Measurements from ENCODE around the gene ZFP69. TPM values are rescaled to one million over a fixed set of nuclear protein-coding genes. Genes with fewer than 3 reads are reported as not detected.

ZFP69 gene
- total and polyA plus RNA-seq, 4 donors: 0.96 to 1.9 (median 1.2) TPM

DNA sequence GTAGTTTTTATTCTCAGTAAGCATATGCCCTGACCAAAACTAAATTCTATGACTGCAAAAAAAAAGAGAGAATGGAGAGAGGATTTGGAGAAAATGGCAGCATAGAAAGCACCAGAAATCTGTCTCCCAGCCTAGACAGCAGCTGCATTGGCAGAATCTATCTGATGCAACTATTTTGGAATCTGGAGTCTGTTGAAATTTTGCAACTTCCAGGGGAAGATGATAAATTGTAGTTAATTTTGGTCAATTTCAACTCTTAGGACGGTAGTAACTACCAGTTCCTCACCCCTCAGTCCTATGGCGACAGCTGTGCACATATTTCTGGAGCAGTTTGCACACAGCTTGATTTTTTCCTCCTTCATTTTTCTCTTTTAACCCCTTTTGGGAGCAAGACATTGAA is 42.4 kb downstream of the ZFP69 start:
- Histone ChIP-seq H3K27ac (ENCODE audit: low read depth in 1 of 2, low read length in 2 of 2) (no peak overlapping the region), H3K4me3 (ENCODE audit: low read depth in 1 of 3, low read length in 3 of 3) (peak overlapping the region in 1 of 3 donors; percentile 20), H3K27me3 (ENCODE audit: control insufficient read depth in 4 of 4, insufficient read depth in 4 of 4, low read length in 3 of 4) (no peaks in the 10 kb centered on the region), H3K9ac (ENCODE audit: low read depth in 1 of 2, low read length in 2 of 2) (no peak overlapping the region), H3K36me3 (ENCODE audit: control insufficient read depth in 4 of 4, insufficient read depth in 3 of 4, low read depth in 1 of 4, low read length in 3 of 4) (peaks cover 3 to 17% (median 11%) of the 10 kb centered on the region in 4 donors), H3K9me3 (ENCODE audit: control insufficient read depth in 4 of 4, low read length in 3 of 4) (peaks cover 14 to 33% (median 17%) of the 10 kb centered on the region in 4 donors), H3K4me1 (ENCODE audit: control insufficient read depth in 4 of 4, insufficient read depth in 4 of 4, low read length in 3 of 4) (no peaks in the 10 kb centered on the region)
- TF ChIP-seq FOXA2 (IDR thresholded peaks at IDR 0.05): no peak
- no peak for TF ChIP-seq JUND (IDR thresholded peaks at IDR 0.05)
- no peak for TF ChIP-seq YY1 (IDR thresholded peaks at IDR 0.05)
- TF ChIP-seq EGR1 (IDR thresholded peaks at IDR 0.05; ENCODE audit: low read depth in 2 of 2): no peak
- TF ChIP-seq TAF1 (conservative IDR thresholded peaks at IDR 0.05): no peak
- TF ChIP-seq RAD21 (IDR thresholded peaks at IDR 0.05): no peak
- TF ChIP-seq, protein P1, sequence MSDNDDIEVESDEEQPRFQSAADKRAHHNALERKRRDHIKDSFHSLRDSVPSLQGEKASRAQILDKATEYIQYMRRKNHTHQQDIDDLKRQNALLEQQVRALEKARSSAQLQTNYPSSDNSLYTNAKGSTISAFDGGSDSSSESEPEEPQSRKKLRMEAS (IDR thresholded peaks at IDR 0.05): no peak
- TF ChIP-seq FOXA1 (IDR thresholded peaks at IDR 0.05): no peak
- no peak for TF ChIP-seq RXRA (IDR thresholded peaks at IDR 0.05)
- no peak for TF ChIP-seq GABPA (IDR thresholded peaks at IDR 0.05 in 1 of 2, conservative IDR thresholded peaks at IDR 0.05 in 1 of 2)
- TF ChIP-seq, protein P2, sequence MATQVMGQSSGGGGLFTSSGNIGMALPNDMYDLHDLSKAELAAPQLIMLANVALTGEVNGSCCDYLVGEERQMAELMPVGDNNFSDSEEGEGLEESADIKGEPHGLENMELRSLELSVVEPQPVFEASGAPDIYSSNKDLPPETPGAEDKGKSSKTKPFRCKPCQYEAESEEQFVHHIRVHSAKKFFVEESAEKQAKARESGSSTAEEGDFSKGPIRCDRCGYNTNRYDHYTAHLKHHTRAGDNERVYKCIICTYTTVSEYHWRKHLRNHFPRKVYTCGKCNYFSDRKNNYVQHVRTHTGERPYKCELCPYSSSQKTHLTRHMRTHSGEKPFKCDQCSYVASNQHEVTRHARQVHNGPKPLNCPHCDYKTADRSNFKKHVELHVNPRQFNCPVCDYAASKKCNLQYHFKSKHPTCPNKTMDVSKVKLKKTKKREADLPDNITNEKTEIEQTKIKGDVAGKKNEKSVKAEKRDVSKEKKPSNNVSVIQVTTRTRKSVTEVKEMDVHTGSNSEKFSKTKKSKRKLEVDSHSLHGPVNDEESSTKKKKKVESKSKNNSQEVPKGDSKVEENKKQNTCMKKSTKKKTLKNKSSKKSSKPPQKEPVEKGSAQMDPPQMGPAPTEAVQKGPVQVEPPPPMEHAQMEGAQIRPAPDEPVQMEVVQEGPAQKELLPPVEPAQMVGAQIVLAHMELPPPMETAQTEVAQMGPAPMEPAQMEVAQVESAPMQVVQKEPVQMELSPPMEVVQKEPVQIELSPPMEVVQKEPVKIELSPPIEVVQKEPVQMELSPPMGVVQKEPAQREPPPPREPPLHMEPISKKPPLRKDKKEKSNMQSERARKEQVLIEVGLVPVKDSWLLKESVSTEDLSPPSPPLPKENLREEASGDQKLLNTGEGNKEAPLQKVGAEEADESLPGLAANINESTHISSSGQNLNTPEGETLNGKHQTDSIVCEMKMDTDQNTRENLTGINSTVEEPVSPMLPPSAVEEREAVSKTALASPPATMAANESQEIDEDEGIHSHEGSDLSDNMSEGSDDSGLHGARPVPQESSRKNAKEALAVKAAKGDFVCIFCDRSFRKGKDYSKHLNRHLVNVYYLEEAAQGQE (IDR thresholded peaks at IDR 0.05): no peak
- TF ChIP-seq, protein P3, sequence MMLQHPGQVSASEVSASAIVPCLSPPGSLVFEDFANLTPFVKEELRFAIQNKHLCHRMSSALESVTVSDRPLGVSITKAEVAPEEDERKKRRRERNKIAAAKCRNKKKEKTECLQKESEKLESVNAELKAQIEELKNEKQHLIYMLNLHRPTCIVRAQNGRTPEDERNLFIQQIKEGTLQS (IDR thresholded peaks at IDR 0.05): no peak
- TF ChIP-seq HNF4G (IDR thresholded peaks at IDR 0.05): no peak
- no peak for TF ChIP-seq HNF4A (conservative IDR thresholded peaks at IDR 0.05)
- TF ChIP-seq NR2F2 (IDR thresholded peaks at IDR 0.05): no peak
- TF ChIP-seq, protein P4, sequence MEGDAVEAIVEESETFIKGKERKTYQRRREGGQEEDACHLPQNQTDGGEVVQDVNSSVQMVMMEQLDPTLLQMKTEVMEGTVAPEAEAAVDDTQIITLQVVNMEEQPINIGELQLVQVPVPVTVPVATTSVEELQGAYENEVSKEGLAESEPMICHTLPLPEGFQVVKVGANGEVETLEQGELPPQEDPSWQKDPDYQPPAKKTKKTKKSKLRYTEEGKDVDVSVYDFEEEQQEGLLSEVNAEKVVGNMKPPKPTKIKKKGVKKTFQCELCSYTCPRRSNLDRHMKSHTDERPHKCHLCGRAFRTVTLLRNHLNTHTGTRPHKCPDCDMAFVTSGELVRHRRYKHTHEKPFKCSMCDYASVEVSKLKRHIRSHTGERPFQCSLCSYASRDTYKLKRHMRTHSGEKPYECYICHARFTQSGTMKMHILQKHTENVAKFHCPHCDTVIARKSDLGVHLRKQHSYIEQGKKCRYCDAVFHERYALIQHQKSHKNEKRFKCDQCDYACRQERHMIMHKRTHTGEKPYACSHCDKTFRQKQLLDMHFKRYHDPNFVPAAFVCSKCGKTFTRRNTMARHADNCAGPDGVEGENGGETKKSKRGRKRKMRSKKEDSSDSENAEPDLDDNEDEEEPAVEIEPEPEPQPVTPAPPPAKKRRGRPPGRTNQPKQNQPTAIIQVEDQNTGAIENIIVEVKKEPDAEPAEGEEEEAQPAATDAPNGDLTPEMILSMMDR (IDR thresholded peaks at IDR 0.05; ENCODE audit: low read depth, low read length, missing input control): no peak
- TF ChIP-seq SP1 (IDR thresholded peaks at IDR 0.05): no peak
- TF ChIP-seq, protein P5, sequence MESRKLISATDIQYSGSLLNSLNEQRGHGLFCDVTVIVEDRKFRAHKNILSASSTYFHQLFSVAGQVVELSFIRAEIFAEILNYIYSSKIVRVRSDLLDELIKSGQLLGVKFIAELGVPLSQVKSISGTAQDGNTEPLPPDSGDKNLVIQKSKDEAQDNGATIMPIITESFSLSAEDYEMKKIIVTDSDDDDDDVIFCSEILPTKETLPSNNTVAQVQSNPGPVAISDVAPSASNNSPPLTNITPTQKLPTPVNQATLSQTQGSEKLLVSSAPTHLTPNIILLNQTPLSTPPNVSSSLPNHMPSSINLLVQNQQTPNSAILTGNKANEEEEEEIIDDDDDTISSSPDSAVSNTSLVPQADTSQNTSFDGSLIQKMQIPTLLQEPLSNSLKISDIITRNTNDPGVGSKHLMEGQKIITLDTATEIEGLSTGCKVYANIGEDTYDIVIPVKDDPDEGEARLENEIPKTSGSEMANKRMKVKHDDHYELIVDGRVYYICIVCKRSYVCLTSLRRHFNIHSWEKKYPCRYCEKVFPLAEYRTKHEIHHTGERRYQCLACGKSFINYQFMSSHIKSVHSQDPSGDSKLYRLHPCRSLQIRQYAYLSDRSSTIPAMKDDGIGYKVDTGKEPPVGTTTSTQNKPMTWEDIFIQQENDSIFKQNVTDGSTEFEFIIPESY (IDR thresholded peaks at IDR 0.05): no peak
- DNase-seq (ENCODE audit: low spot score): no peak
- WGBS: 81% methylated on average over 2 of the region's 2 CpGs

Data from liver (tissue), 9 donors.